GM19099 (cell line): ENCODE measurements around the gene SLC25A36.

Experiments used
- POLR2A ChIP-seq: IDR thresholded peaks from 3 replicates; pipeline ENCODE4 v1.6.1; 2011; ENCODE audit warnings: low read depth; ENCODE audit not compliant: insufficient read length; ENCODE audit errors: extremely low read depth

The SLC25A36 gene

DNA sequence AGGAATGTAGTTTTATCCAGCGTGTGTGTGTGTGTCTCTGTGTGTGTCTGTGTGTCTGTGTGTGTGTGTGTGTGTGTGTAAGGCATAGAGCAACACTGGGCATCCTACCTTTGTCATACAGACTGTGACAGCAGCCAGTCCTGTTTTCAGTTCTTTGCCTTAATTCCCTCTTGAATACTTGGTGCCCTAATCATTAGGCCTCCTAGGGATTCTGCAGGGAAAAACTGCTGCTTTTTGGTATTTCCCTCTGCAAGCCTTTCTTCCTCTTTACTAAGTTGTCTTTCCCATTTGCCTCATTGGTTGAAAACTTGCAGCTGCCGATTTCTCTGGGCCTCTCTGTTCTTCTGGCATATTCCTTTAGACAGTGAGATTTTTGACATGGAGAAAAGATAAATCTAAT is 9.2 kb downstream of the SLC25A36 start:
- no peak for TF ChIP-seq POLR2A

DNA sequence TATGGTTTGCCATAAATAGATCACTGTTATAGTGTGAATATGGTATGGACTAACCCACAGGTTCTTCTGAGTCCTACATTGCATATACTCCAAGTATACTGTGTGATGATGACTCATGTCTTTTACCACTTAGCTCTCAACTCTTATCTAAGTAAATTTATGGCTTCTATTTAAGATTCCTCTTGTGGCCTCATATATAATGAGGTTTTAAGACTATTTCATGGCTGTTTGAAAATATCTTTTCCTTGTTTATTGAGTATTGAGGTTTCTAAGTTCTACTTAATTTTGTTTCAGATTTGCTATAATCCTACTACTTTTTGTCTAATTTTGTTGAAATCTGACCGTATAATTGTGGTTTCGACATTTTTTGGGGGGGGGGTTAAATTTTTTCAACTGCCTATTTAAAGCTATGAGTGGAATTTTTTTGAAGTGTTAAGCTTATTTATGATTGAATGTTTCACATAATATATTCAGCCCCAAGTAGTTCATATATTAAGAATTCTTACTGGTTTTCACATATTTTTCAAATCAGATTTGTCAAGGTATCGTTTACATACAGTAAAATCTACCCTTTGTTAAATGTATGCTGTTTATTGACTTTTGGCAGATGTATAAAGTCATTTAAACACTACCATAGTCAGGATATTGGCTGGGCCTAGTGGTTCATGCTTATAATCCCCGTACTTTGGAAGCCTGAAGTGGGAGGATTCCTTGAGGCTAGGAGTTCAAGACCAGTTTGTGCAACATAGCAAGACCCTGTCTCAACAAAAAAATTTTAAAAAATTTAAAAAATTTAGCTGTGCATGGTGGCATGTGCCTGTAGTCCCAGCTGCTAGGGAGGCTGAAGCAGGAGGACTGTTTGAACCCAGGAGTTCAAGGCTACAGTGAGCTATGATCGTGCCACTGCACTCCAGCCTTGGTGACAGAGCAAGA is 11.7 kb downstream of the SLC25A36 start:
- no peak for TF ChIP-seq POLR2A

DNA sequence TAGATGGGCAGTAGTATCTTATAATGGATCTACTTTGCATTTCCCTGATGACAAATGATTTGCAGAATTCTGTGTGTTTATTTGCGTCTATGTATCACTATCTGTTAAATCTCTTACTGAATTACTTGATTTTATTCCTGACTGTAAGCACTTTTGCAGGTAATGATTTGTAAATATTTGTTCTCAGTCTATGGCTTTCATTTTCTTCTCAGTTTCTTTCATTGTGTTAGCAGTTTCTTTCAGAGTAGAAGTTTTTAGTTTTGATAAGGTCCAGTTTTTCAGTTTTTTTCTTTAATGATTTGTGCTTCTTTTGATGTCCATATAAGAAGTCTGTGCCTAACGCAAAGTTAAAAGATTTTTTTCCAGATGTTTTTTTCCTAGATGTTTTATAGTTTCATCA is 12.9 kb downstream of the SLC25A36 start:
- TF ChIP-seq POLR2A = no peak

- TF ChIP-seq POLR2A = no peak
Measured at GRCh38 chr3:140955645-140956044, 14.0 kb downstream of the SLC25A36 start.

DNA sequence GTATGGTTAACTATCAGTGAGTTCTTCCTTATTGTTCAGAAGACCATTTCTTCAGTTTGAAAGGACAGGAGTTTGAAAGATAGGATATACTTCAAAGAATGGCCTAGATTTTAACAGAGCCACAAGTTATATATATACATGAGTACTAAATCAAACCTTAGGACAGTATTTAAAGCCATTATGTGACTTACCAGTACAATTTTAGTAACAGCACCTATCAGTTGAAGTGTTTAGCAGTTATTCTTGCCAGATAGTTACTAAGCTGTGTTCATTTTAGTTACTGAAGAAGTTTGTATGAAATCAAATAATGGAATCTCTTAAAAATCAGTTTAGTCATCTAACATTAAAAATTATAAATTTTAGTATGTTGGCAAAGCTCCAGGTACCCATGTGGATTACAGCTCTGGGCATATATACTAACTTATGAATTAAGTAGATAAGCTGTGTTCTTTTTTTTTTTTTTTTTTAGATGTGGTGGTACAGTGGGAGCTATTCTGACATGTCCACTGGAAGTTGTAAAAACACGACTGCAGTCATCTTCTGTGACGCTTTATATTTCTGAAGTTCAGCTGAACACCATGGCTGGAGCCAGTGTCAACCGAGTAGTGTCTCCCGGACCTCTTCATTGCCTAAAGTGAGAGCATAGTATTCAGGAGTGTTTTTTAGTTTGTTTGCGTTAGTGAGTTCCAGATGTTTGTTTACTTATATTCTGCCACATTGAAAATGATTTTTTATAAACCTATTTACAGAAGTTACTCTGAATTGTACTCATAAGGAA is 14.6 kb downstream of the SLC25A36 start:
- TF ChIP-seq POLR2A = no peak

GRCh38 chr3:140972833-140973232 is 31.2 kb downstream of the SLC25A36 start:
- TF ChIP-seq POLR2A = no peak

DNA sequence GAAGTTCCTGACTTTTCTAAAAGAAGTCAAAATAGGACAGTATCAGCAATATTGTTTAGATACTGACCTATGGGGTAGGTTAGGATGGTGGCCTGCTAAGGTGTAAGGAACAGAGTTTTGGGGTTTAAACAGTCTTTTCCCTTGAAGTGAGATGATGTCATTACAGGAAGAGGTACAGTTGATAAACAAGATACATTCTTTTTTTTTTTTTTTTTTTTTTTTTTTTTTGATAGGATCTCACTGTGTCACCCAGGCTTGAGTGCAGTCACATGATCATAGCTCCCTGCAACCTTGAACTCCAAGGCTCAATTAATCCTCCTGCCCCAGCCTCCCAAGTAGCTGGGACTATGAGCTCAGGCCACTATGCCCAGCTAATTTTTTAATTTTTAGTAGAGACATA is 33.3 kb downstream of the SLC25A36 start:
- TF ChIP-seq POLR2A = no peak

GRCh38 chr3:140980663-140981062 is 39.0 kb downstream of the SLC25A36 start:
- TF ChIP-seq POLR2A = no peak

- no peak for TF ChIP-seq POLR2A
Measured at GRCh38 chr3:140994316-140994715, 52.7 kb downstream of the SLC25A36 start.

GRCh38 chr3:140995881-140996280 is 54.2 kb downstream of the SLC25A36 start:
- no peak for TF ChIP-seq POLR2A

- no peak for TF ChIP-seq POLR2A
Measured at GRCh38 chr3:141000027-141000663, 58.5 kb downstream of the SLC25A36 start.

DNA sequence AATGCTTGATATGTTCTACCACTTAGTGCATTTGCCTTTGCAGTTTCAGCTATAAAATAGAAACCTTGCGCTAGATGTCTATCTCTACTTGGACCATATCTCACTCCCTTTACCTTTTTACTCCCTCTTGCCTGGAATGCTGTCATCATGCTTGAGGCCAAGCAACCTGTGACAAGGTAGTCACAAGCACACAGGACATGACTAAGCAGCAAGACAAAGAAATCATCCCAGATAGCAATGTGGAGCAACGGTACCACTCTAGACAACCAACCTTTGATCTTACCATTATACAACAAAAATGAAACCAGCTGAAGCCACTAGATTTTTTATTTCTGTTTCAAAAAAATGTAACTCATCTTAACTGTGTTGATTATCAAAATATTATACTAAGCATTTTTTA is 59.0 kb downstream of the SLC25A36 start:
- TF ChIP-seq POLR2A = no peak

- TF ChIP-seq POLR2A = no peak
Measured at GRCh38 chr3:141006344-141006743, 64.7 kb downstream of the SLC25A36 start.

DNA sequence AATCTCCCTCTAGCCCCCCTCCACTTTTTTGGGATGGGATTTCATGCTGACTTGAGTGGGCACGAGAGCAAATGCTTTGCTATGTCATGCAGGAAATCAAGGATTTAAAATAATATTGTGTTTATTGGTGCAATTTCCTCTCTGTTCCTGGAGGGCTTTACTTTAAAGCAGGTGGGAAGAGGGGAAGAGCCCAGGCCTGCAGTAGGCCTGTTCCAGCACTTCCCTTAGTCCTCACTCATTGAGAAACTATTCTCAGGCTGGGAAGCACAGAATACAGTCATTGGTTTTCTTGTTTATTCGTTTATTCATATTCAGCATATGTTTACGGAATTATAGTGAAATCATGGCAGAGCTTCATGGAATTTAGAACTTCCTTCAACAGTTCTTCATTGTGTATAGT is 67.9 kb downstream of the SLC25A36 start:
- TF ChIP-seq POLR2A = no peak

GRCh38 chr3:141011232-141011996 is 69.8 kb downstream of the SLC25A36 start:
- TF ChIP-seq POLR2A = no peak
